ENCODE data around the gene FFAR4. TPM values are rescaled to one million over a fixed set of nuclear protein-coding genes. Genes with fewer than 3 reads are reported as not detected.

Gene FFAR4
- total RNA-seq, 1 donor from 2014 or later: not detected

DNA sequence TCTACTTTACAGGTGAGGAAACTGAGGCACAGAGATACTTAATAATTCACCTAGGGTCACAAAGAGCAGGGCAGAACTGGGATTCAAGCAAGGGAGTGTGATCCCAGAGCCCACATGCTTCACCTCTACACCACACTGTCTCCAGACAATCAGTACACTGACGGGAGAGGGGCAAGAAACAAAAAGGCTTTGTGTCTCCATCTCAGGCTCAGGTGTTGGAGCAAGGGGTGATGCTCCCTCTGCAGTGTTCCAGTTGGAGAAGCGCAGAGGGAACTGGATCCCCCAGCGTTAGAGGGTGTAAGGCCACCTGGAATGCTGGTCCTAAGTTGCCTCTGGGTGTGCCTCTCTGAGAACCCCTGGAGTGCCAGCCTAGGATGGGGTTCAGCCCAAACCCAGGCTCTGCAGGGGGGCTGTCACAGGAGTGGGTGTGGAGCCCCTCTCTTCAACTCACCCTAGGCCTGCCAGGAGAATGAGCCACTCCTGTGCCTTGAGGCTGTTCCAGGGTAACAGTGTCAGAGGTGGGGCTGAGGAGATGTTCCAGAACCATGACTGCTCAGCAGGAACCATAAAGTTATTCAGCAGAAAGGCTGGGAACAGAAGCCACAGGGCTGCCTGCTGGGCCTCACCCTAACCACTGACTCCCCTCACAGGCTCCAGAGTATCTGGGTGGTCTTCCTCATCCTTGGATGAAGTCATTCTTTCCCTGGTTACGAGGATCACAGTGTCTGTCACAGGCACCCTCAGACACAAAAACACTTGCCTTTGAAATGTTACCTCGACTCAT is 29.1 kb downstream of the FFAR4 start:
- Mint-ChIP-seq H3K27me3 (ENCODE audit: low read depth) (peaks cover 23% of the 10 kb centered on the region), H3K27ac (no peak overlapping the region), H3K4me1 (ENCODE audit: low read depth) (no peaks in the 10 kb centered on the region), H3K4me3 (ENCODE audit: low read depth) (no peak overlapping the region), H3K36me3 (ENCODE audit: low read depth) (no peaks in the 10 kb centered on the region), H3K9me3 (no peaks in the 10 kb centered on the region)
- no peak for DNase-seq (ENCODE audit: low spot score)
- intact Hi-C loops (cut with micrococcal nuclease): no loop called here

DNA sequence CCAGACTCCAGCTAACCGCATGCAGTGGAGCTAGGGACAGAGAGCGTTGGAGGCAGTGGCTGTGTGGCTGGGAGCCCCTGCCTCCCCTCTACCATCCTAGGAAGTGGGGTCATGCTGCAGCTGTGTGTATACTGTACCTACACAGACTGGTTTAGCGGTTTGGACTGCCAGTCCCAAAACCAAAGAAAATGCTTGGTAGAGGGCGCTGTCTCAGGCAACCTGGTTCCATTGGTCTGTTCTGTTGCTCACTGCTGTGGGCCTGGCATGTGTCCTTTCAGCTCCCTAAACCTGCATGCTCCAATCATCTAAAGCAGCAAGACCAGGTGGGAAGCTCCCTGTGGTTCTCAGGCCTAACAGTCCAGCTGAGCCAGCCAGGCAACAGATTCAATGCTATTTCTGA is 30.1 kb downstream of the FFAR4 start:
- no peak for DNase-seq (ENCODE audit: low spot score)
- no peaks in the 10 kb centered on the region for H3K4me1 Mint-ChIP-seq (ENCODE audit: low read depth)
- H3K36me3 Mint-ChIP-seq (ENCODE audit: low read depth): no peaks in the 10 kb centered on the region
- peaks cover 25% of the 10 kb centered on the region for H3K27me3 Mint-ChIP-seq (ENCODE audit: low read depth)
- H3K9me3 Mint-ChIP-seq: no peaks in the 10 kb centered on the region
- no peak overlapping the region for H3K4me3 Mint-ChIP-seq (ENCODE audit: low read depth)
- H3K27ac Mint-ChIP-seq: no peak overlapping the region
- intact Hi-C loops (cut with micrococcal nuclease): no loop called here

DNA sequence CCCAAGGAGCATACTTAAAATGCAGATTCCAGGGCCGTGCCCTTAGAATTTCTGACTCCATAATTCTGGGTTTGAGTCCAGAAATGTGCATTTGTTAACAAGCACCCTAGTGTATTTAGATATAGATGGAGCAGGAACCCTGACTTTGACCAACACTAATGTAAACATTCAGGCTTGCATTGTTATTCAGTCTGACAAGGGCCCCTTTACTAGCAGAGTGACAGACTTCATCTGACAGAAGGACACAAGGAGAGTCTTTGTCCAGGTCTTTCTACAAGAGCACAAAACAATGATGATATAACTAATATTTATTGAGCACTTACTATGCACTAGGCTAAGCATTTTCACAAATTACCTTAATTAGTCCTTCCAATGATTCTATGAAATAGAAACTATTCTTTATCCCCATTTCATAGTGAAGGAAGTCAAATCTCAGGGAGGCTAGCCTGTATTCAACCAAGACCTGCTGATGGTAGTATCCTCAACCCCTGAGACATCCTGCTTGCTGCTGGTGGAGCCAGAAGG is 30.7 kb downstream of the FFAR4 start:
- Mint-ChIP-seq H3K27me3 (ENCODE audit: low read depth) (peaks cover 31% of the 10 kb centered on the region), H3K4me1 (ENCODE audit: low read depth) (no peaks in the 10 kb centered on the region), H3K27ac (no peak overlapping the region), H3K9me3 (no peaks in the 10 kb centered on the region), H3K36me3 (ENCODE audit: low read depth) (no peaks in the 10 kb centered on the region), H3K4me3 (ENCODE audit: low read depth) (no peak overlapping the region)
- no peak for DNase-seq (ENCODE audit: low spot score)
- intact Hi-C loops (cut with micrococcal nuclease): no loop called here

DNA sequence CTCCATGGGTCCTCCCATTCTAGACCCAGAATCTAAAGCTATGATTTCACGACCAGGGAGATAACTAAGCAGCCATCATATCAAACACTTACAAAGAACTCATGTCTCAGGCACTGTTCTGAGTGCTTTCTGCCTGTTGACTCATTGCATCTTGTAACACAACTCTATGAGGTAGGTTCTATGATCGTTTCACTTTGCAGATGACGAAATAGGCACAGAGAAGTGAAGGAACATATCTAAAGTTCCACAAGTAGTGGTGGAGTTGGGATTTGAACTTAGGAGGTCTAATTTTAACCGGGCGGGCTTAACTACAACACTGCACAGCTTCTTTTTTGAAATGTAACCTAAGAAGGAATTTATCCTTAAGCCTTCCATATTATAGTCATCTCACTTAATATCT is 31.7 kb downstream of the FFAR4 start:
- H3K4me3 Mint-ChIP-seq (ENCODE audit: low read depth): no peak overlapping the region
- H3K27me3 Mint-ChIP-seq (ENCODE audit: low read depth): peaks cover 41% of the 10 kb centered on the region
- H3K9me3 Mint-ChIP-seq: no peaks in the 10 kb centered on the region
- no peak overlapping the region for H3K27ac Mint-ChIP-seq
- no peak for DNase-seq (ENCODE audit: low spot score)
- H3K4me1 Mint-ChIP-seq (ENCODE audit: low read depth): no peaks in the 10 kb centered on the region
- no peaks in the 10 kb centered on the region for H3K36me3 Mint-ChIP-seq (ENCODE audit: low read depth)
- intact Hi-C loops (cut with micrococcal nuclease): no loop called here

DNA sequence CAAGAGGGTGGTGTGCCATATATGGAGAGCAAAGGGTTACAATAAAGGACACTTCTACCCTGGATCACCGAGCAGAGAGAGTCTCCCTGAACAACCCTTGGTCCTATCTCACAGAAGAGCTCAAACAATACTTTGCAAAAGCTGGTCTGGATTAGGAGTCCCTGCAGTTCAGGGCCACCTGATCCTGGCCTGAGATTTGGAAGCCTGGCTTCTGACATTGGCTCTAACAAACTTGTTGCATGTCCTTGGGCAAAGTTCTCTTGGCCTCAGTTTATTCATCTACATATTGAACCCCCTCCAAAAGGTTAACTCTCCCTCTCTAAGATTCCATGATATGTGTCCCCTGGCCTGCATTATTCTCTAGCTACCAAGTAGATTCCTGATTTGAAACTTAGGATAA is 32.9 kb downstream of the FFAR4 start:
- Mint-ChIP-seq H3K27me3 (ENCODE audit: low read depth) (peaks cover 46% of the 10 kb centered on the region), H3K9me3 (no peaks in the 10 kb centered on the region), H3K4me1 (ENCODE audit: low read depth) (no peaks in the 10 kb centered on the region), H3K27ac (no peak overlapping the region), H3K4me3 (ENCODE audit: low read depth) (no peak overlapping the region), H3K36me3 (ENCODE audit: low read depth) (no peaks in the 10 kb centered on the region)
- intact Hi-C loops (cut with micrococcal nuclease): no loop called here
- DNase-seq (ENCODE audit: low spot score): no peak

DNA sequence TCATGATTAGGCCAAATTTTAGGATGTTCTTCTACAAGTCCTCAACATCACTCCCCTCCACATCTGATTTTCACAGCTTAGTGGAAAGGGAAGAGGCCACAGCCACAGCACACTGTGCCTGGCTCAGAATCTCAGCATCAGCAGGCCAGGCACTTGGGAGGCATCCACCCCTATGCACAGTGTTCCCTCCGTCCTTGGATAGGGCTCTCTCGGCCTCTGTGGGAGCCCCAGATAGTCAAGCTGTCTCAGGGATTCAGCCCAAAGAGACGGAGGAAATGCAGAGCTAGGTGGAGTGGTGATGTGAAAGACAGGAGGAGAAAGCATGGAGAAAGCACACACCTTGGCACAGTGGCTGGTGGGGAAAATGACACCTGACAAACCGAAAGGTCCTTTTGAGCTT is 33.3 kb downstream of the FFAR4 start:
- Mint-ChIP-seq H3K36me3 (ENCODE audit: low read depth) (no peaks in the 10 kb centered on the region), H3K4me3 (ENCODE audit: low read depth) (no peak overlapping the region), H3K27me3 (ENCODE audit: low read depth) (peaks cover 46% of the 10 kb centered on the region), H3K27ac (no peak overlapping the region), H3K4me1 (ENCODE audit: low read depth) (no peaks in the 10 kb centered on the region), H3K9me3 (no peaks in the 10 kb centered on the region)
- intact Hi-C loops (cut with micrococcal nuclease): no loop called here
- DNase-seq (ENCODE audit: low spot score): no peak

DNA sequence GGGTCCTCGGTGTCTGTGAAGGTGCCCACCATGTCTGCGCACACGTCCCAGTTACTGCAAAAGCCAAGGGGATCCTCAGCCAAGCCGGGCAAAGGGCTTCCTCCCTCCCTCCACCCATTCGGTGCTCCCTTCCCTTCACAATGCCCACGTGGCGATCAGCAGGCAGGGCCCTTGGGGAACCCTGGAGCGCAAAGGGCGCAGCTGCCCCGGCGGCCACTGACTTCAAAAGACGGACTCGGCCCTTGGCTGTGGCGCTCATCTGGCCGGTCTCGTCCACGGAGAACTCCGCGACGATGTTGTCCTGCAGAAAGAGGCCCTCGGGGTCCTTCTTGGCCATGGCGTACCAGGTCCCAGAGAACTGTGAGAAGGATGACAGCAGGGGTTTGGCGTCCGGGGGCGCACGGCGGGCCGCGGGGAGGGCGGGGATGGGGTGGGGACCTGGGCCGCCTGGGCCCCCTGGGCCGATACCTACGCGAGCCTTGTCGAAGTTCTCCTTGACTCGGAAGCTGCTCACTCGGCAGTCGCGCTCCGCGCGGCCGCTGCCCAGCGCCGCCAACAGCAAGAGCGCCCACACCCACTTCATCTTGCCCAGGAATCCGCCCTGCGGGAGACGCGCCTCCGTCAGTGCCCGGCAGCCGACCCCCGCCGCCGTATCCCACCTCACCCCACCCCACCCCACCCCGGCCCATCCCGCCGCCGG is 34.1 kb downstream of the FFAR4 start:
- intact Hi-C loops (cut with micrococcal nuclease): no loop called here
- no peaks in the 10 kb centered on the region for H3K4me1 Mint-ChIP-seq (ENCODE audit: low read depth)
- no peak for DNase-seq (ENCODE audit: low spot score)
- no peak overlapping the region for H3K27ac Mint-ChIP-seq
- H3K9me3 Mint-ChIP-seq: no peaks in the 10 kb centered on the region
- H3K4me3 Mint-ChIP-seq (ENCODE audit: low read depth): no peak overlapping the region
- peaks cover 46% of the 10 kb centered on the region for H3K27me3 Mint-ChIP-seq (ENCODE audit: low read depth)
- no peaks in the 10 kb centered on the region for H3K36me3 Mint-ChIP-seq (ENCODE audit: low read depth)

DNA sequence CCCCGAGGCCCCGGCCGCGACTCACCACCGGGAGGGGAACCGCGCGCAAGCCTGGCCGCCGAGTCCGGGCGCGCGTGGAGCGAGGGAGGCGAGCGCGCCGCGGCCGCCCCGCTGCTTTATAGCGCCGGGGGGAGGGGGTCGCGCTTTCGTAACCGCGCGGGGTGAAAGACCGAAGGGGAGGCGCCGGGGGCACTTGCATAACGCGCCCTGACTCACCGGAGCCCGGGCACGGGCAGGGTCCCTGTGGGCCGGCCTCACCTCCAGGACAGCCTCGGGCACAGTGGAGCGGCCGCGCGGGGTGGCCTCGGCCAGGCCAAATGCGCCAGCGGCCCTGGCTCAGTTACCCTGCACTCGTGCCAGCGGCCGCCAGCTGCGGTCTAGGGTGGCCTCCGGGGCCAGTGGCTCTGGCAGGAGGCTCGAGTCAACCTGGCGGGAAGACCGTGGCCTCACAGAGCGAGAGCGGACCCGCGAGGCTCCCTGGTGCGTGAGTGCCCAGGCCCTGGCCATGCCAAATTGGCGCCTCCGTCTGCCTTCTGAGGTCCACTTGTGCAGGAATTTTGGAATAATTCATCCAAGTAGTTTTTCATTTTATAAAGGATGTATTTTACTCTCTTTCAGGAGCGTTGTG is 34.8 kb downstream of the FFAR4 start, which contains the start of gene RBP4:
TSS of gene RBP4 (minus strand) at position 90 of the 628 bp plus-strand sequence. CDS start 207 bp downstream, outside the sequence.
- H3K27ac Mint-ChIP-seq: no peak within 1 kb of the TSS
- H3K4me3 Mint-ChIP-seq (ENCODE audit: low read depth): no peak within 1 kb of the TSS
- intact Hi-C loops (cut with micrococcal nuclease): no loop called here
- H3K9me3 Mint-ChIP-seq: no peaks in the 10 kb centered on the region
- DNase-seq (ENCODE audit: low spot score): no peak
- no peaks in the 10 kb centered on the region for H3K4me1 Mint-ChIP-seq (ENCODE audit: low read depth)
- H3K36me3 Mint-ChIP-seq (ENCODE audit: low read depth): no peaks in the 10 kb centered on the region
- peaks cover 50% of the 10 kb centered on the region for H3K27me3 Mint-ChIP-seq (ENCODE audit: low read depth)

DNA sequence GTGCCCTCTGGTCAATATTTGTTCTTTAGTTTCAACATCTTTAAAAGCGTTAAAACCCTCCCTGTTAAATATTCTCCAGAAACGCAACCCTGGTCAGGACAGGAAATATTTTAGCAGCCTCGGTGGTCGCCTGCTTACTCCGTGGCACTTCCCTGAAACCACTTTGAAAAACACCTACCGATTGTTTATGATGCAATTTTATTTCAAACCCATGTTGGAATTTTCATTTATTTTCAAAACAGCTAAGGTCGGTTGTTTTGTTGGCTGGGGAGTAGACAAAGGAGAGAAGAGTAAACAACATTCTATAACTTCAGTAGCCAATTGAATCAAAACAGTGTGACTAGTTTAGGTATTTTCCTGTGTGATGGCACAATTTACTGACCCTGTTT is 35.3 kb downstream of the FFAR4 start:
- Mint-ChIP-seq H3K27ac (no peak overlapping the region), H3K4me3 (ENCODE audit: low read depth) (no peak overlapping the region), H3K9me3 (no peaks in the 10 kb centered on the region), H3K27me3 (ENCODE audit: low read depth) (peaks cover 51% of the 10 kb centered on the region), H3K36me3 (ENCODE audit: low read depth) (no peaks in the 10 kb centered on the region), H3K4me1 (ENCODE audit: low read depth) (no peaks in the 10 kb centered on the region)
- no peak for DNase-seq (ENCODE audit: low spot score)
- intact Hi-C loops (cut with micrococcal nuclease): no loop called here

DNA sequence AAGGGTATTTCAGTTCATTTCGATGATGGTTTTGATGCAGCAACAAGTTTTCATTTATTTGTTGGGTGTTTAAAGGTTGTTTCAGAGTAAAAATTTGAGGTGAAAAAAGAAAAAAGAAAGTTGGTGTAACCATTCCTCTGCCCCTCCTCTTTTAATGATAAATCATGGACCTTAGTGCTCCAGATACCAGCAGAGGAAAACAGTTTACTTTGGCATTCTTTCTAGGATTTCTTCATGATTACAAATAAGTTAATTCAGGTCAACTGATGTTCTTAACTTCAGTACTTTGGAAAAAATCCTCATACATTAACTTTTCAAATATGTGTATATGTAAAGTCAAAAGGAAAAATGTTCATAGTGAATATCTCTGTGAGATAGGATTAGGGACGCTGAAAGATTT is 36.6 kb downstream of the FFAR4 start:
- no peak for DNase-seq (ENCODE audit: low spot score)
- Mint-ChIP-seq H3K27ac (no peak overlapping the region), H3K4me1 (ENCODE audit: low read depth) (no peaks in the 10 kb centered on the region), H3K36me3 (ENCODE audit: low read depth) (no peaks in the 10 kb centered on the region), H3K4me3 (ENCODE audit: low read depth) (no peak overlapping the region), H3K27me3 (ENCODE audit: low read depth) (peaks cover 46% of the 10 kb centered on the region), H3K9me3 (no peaks in the 10 kb centered on the region)
- intact Hi-C loops (cut with micrococcal nuclease): no loop called here

DNA sequence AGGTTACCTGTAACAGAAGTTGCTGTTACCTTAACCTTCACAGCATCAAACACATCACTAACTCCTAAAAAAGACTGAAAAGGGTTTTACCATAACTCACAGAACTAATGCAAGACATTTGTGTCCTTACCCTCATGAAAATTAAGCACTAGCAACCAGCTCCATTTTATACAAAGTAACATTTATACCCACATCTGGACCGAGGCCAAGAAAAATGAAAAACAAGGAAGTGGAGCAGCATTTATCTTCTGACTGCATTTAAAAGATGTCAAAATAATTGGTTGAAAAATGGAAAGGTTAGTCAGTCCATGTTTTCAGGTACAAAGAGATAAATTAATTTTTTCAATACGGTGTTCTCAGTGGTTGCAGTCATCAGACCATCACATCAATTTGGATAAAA is 37.7 kb downstream of the FFAR4 start:
- Mint-ChIP-seq H3K4me1 (ENCODE audit: low read depth) (no peaks in the 10 kb centered on the region), H3K36me3 (ENCODE audit: low read depth) (no peaks in the 10 kb centered on the region), H3K4me3 (ENCODE audit: low read depth) (no peak overlapping the region), H3K9me3 (no peaks in the 10 kb centered on the region), H3K27me3 (ENCODE audit: low read depth) (peaks cover 47% of the 10 kb centered on the region), H3K27ac (no peak overlapping the region)
- DNase-seq (ENCODE audit: low spot score): no peak
- intact Hi-C loops (cut with micrococcal nuclease): no loop called here

DNA sequence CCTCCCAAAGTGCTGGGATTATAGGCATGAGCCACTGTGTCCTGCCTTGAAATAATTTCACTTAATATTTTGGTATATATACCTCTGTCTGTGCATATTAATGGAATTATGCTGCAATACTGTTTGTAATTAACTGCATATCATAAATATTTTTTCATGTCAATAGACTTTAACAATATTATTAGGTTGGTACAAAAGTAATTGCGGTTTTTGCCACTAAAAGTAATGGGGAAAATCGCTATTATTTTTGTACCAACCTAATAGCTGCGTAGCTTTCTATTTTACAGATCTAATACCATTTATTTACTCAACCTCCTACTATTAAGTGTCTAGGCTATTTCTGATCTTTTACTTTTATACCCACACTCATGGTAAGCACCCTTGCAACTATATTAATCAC is 42.0 kb downstream of the FFAR4 start:
- intact Hi-C loops (cut with micrococcal nuclease): no loop called here
- no peaks in the 10 kb centered on the region for H3K36me3 Mint-ChIP-seq (ENCODE audit: low read depth)

DNA sequence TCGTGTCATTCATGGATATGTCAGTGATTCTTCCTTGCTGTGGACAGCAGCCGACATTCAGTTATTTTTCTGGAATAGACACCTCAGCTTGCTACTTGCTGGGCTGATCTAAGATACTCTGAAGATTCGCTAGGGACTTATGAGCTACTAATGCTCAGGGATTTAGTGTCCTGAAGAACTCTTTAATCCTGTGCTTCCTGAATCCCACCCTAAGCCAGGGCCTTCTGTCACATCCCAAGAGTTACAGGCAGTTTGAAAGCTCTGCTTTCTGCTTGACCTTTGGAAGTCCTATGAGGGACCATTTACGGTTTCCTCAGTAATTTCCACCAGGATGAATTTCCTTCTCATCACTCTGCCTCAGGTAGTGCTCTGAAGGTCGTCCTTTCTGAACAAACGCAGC is 45.8 kb downstream of the FFAR4 start, which contains the start of gene PDE6C:
TSS of gene PDE6C (plus strand) at position 227 of the 400 bp plus-strand sequence. CDS start 189 bp downstream, outside the sequence.
- H3K4me1 Mint-ChIP-seq (ENCODE audit: low read depth): no peaks in the 10 kb centered on the region
- H3K9me3 Mint-ChIP-seq: no peaks in the 10 kb centered on the region
- DNase-seq (ENCODE audit: low spot score): no peak
- intact Hi-C loops (cut with micrococcal nuclease): no loop called here
- H3K4me3 Mint-ChIP-seq (ENCODE audit: low read depth): no peak within 1 kb of the TSS
- no peak within 1 kb of the TSS for H3K27ac Mint-ChIP-seq
- no peaks in the 10 kb centered on the region for H3K36me3 Mint-ChIP-seq (ENCODE audit: low read depth)
- peaks cover 6% of the 10 kb centered on the region for H3K27me3 Mint-ChIP-seq (ENCODE audit: low read depth)

More for the DNA sequence above, 42.0 kb downstream of the FFAR4 start:
- Mint-ChIP-seq H3K4me1 (ENCODE audit: low read depth) (no peaks in the 10 kb centered on the region), H3K4me3 (ENCODE audit: low read depth) (no peak overlapping the region), H3K27ac (no peak overlapping the region), H3K27me3 (ENCODE audit: low read depth) (peaks cover 16% of the 10 kb centered on the region), H3K9me3 (no peaks in the 10 kb centered on the region)
- DNase-seq (ENCODE audit: low spot score): no peak
